Endothelial cell of umbilical vein (primary cell): ENCODE measurements around the gene PBX3. TPM values are rescaled to one million over a fixed set of nuclear protein-coding genes. Genes with fewer than 3 reads are reported as not detected.

Experiments
- BruUV-seq: library from RNA; stranded (reverse); fragments of 400-500 nt; replicated peaks from 2 replicates; lab custom pipeline; 2021; lab: Mats Ljungman, UMichigan
- CTCF ChIA-PET: fragments of 300-600, 350-600 bp; sonication (Branson Sonifier 250); formaldehyde crosslinking; loops from one replicate; lab custom pipeline; 2021; ENCODE audit warnings: antibody characterized with exemption, inconsistent platforms; lab: Charles Lee
- POLR2A ChIA-PET: fragments of 300-600, 350-600 bp; sonication (Branson Sonifier 250); formaldehyde crosslinking; loops from one replicate; lab custom pipeline; 2021; ENCODE audit warnings: antibody characterized with exemption, inconsistent platforms; lab: Charles Lee
- DNase-seq: peaks from one replicate; pipeline ENCODE4 v3.0.0-alpha.2; 2011; ENCODE audit warnings: low read depth, low spot score
- FAIRE-seq: peaks from 2 replicates; lab custom pipeline; 2011; peaks lifted over from hg19 to GRCh38; lab: Jason Lieb, UNC
- H2AFZ ChIP-seq: 2 replicates; pipeline ENCODE4 v1.6.0; 2012; ENCODE audit warnings: low read depth, low read length, control low read depth, inconsistent platforms
- H3K27ac ChIP-seq: 2 replicates; pipeline ENCODE4 v1.5.1; 2011; ENCODE audit warnings: low read depth, mild to moderate bottlenecking, control low read depth, low read length, moderate library complexity; ENCODE audit not compliant: insufficient read depth
- H3K27me3 ChIP-seq, 2 experiments: 2 replicates each; pipeline versions ENCODE4 v1.6.0 to v1.6.1; 2011; ENCODE audit warnings: low read length in 2 of 2, mixed read lengths in 1 of 2; ENCODE audit not compliant: control insufficient read depth in 2 of 2, insufficient read depth in 2 of 2
- H3K36me3 ChIP-seq, 2 experiments: 2 replicates in 1 of 2; 3 replicates in 1 of 2; pipeline ENCODE4 v1.5.1; 2011; ENCODE audit warnings: low read length in 2 of 2, mild to moderate bottlenecking in 1 of 2, moderate library complexity in 1 of 2; ENCODE audit not compliant: control insufficient read depth in 2 of 2, insufficient read depth in 2 of 2; ENCODE audit errors: extremely low read depth in 1 of 2
- H3K4me1 ChIP-seq: 3 replicates; pipeline ENCODE4 v1.5.1; 2011; ENCODE audit warnings: mild to moderate bottlenecking, low read length; ENCODE audit not compliant: control insufficient read depth, insufficient read depth; ENCODE audit errors: extremely low read depth
- H3K4me2 ChIP-seq: 2 replicates; pipeline ENCODE4 v1.6.1; 2011; ENCODE audit warnings: low read length, control low read depth, mixed read lengths; ENCODE audit not compliant: insufficient read depth
- H3K4me3 ChIP-seq, 3 experiments: fragments of 200-600 bp in 1 of 3; sonication (generic), shearing (Covaris generic) in 1 of 3; replicated peaks in 1 of 3; 2 replicates each; pipeline ENCODE4 v1.5.1; 2011 to 2016; ENCODE audit warnings: control low read depth in 3 of 3, low read length in 3 of 3, mild to moderate bottlenecking in 2 of 3, inconsistent platforms in 1 of 3, low read depth in 1 of 3, moderate library complexity in 1 of 3; ENCODE audit not compliant: insufficient read depth in 1 of 3
- H3K79me2 ChIP-seq: 2 replicates; pipeline ENCODE4 v1.6.0; 2012; ENCODE audit warnings: low read length, inconsistent platforms; ENCODE audit not compliant: control insufficient read depth, insufficient read depth
- H3K9ac ChIP-seq: replicated peaks from 2 replicates; pipeline ENCODE3; 2011; ENCODE audit warnings: low read length, control low read depth; ENCODE audit not compliant: insufficient read depth; ENCODE audit errors: extremely low read depth
- H3K9me1 ChIP-seq: replicated peaks from 3 replicates; pipeline ENCODE4 v1.6.0; 2011; ENCODE audit warnings: mild to moderate bottlenecking, low read length; ENCODE audit not compliant: control insufficient read depth, insufficient read depth; ENCODE audit errors: extremely low read depth
- H3K9me3 ChIP-seq: replicated peaks from 2 replicates; pipeline ENCODE4 v1.5.1; 2012; ENCODE audit warnings: low read length, inconsistent platforms; ENCODE audit not compliant: control insufficient read depth, insufficient read depth
- H4K20me1 ChIP-seq: replicated peaks from 2 replicates; pipeline ENCODE3; 2011; ENCODE audit warnings: mild to moderate bottlenecking, low read length; ENCODE audit not compliant: control insufficient read depth, insufficient read depth; ENCODE audit errors: extremely low read depth
- CTCF ChIP-seq, 2 donors: IDR thresholded peaks; 1 replicate in 1 of 2; 2 replicates in 1 of 2; pipeline ENCODE4 v1.5.1; 2011; ENCODE audit warnings: low read length in 2 of 2, mild to moderate bottlenecking in 2 of 2, moderate library complexity in 2 of 2, control low read depth in 1 of 2, inconsistent platforms in 1 of 2, low read depth in 1 of 2; ENCODE audit not compliant: insufficient read depth in 1 of 2; ENCODE audit errors: extremely low read depth in 1 of 2
- EZH2 ChIP-seq: IDR thresholded peaks from 2 replicates; pipeline ENCODE4 v1.6.1; 2012; ENCODE audit warnings: borderline replicate concordance, low read depth, mild to moderate bottlenecking, moderate library complexity, low read length, inconsistent platforms; ENCODE audit not compliant: severe bottlenecking
- FOS ChIP-seq: IDR thresholded peaks from 2 replicates; pipeline ENCODE4 v1.6.1; 2011; ENCODE audit warnings: mild to moderate bottlenecking, low read length, moderate library complexity, borderline replicate concordance; ENCODE audit not compliant: insufficient read depth
- JUN ChIP-seq: IDR thresholded peaks from 2 replicates; pipeline ENCODE4 v1.6.1; 2011; ENCODE audit warnings: borderline replicate concordance, low read depth; ENCODE audit not compliant: insufficient read length, insufficient read depth
- MYC ChIP-seq: IDR thresholded peaks from one replicate; pipeline ENCODE4 v1.6.1; 2011; ENCODE audit warnings: mild to moderate bottlenecking, low read depth, low read length
- POLR2A ChIP-seq: IDR thresholded peaks from 2 replicates; pipeline ENCODE4 v1.6.1; 2012; ENCODE audit warnings: low read depth, mild to moderate bottlenecking, control low read depth, low read length
- POLR2AphosphoS5 ChIP-seq: IDR thresholded peaks from 2 replicates; pipeline ENCODE4 v1.6.1; 2012; ENCODE audit warnings: low read depth, mild to moderate bottlenecking, control low read depth, low read length, moderate library complexity; ENCODE audit not compliant: insufficient read depth
- dilution Hi-C: fragments of 300-500 bp; cut with MboI; formaldehyde crosslinking; loops from one replicate; pipeline ENCODE4 v1.15.0; 2019; ENCODE audit warnings: low sequenced_read_pairs; ENCODE audit not compliant: extremely low pct_ligation_motif_present
- intact Hi-C: fragments of 100-400 bp; cut with micrococcal nuclease; formaldehyde crosslinking; loops from one replicate; pipeline ENCODE4 v1.10.0; 2022
- polyA plus RNA-seq, 4 experiments: library from polyadenylated mRNA; depleted of rRNA in 3 of 4; stranded (reverse) in 3 of 4; unstranded in 1 of 4; fragments of >200 nt; gene quantifications; 2 replicates each; pipeline versions ENCODE4 v1.2.1 to v1.2.3, GENCODE V29; 2011 to 2012; ENCODE audit warnings: missing spikeins in 1 of 4
- total RNA-seq: library from RNA; stranded (reverse); gene quantifications from 2 replicates; pipeline ENCODE4 v1.2.3, GENCODE V29; 2021

Gene PBX3
- total and polyA plus RNA-seq, 2 donors (not counting 3 experiments of a cell fraction or from before 2014, with no cell fraction given): 18.8 to 42.0 TPM

GRCh38 chr9:126002476-126003350 lies 255.5 kb downstream of the PBX3 start:
- no peak overlapping the region for H3K27ac ChIP-seq
- H3K9ac ChIP-seq: no peak overlapping the region
- TF ChIP-seq CTCF (IDR thresholded peaks at IDR 0.05; ENCODE audit: extremely low read depth in 1 of 2, insufficient read depth in 1 of 2, low read depth in 1 of 2, low read length in 2 of 2) (no peak), POLR2AphosphoS5 (no peak), POLR2A (no peak), JUN (no peak), FOS (no peak), EZH2 (no peak), MYC (no peak)
- FAIRE-seq (no peak), DNase-seq (no peak)
- dilution Hi-C loops: no loop called here
- ChIA-PET POLR2A (no interaction called here), CTCF (no interaction called here)
- H3K4me1 ChIP-seq: no peaks in the 10 kb centered on the region
- no TSS peak for BruUV-seq
- no peaks in the 10 kb centered on the region for H3K36me3 ChIP-seq
- H2AFZ ChIP-seq: no peak overlapping the region
- no peak overlapping the region for H3K4me3 ChIP-seq
- no peaks in the 10 kb centered on the region for H3K9me3 ChIP-seq
- no peaks in the 10 kb centered on the region for H3K9me1 ChIP-seq
- H3K4me2 ChIP-seq: no peak overlapping the region
- H3K27me3 ChIP-seq: no peaks in the 10 kb centered on the region
- H4K20me1 ChIP-seq: no peaks in the 10 kb centered on the region
- intact Hi-C loops: no loop called here
- no peaks in the 10 kb centered on the region for H3K79me2 ChIP-seq
